Smooth muscle cell of bladder (primary cell): ENCODE results near the gene RASA1. TPM values are rescaled to one million over a fixed set of nuclear protein-coding genes. Genes with fewer than 3 reads are reported as not detected.

ENCODE experiments used
- total RNA-seq: library from RNA; depleted of rRNA; stranded (reverse); fragments of >200 nt; gene quantifications from 2 replicates; pipeline ENCODE4 v1.2.3, GENCODE V29; 2014

RASA1 gene
- 29.6 and 30.9 TPM in 2 replicates for total RNA-seq

DNA sequence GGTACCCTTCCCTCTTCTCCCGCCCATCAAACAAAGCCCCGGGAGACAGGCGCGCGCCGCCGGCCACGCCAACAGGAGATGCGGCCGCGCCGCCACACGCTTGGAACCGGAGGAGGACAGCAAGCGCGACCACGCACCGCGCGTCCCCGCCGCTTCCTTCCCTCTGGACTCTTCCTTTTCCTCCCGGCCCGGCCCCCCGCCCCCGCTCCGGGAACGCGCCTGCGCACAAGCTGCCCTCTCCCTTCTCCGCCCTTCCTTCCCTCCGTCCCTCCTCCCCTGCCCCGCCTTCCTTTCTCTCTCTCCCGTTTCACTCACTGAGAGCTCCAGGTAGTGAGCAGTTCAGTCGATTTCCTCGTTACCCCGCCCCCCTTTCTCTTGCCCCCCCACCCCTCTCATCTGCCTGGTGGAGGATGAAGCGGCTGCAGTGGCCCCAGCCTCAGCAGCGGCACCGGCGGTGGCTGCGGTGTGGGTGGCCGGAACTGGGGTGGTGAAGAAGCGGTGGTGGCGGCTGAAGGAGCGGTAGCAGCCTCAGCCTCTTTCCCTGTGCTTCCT is at the start of gene RASA1:
RASA1 (plus strand) TSS at position 310 of the 552 bp plus-strand sequence. CDS start 569 bp downstream, outside the sequence.

DNA sequence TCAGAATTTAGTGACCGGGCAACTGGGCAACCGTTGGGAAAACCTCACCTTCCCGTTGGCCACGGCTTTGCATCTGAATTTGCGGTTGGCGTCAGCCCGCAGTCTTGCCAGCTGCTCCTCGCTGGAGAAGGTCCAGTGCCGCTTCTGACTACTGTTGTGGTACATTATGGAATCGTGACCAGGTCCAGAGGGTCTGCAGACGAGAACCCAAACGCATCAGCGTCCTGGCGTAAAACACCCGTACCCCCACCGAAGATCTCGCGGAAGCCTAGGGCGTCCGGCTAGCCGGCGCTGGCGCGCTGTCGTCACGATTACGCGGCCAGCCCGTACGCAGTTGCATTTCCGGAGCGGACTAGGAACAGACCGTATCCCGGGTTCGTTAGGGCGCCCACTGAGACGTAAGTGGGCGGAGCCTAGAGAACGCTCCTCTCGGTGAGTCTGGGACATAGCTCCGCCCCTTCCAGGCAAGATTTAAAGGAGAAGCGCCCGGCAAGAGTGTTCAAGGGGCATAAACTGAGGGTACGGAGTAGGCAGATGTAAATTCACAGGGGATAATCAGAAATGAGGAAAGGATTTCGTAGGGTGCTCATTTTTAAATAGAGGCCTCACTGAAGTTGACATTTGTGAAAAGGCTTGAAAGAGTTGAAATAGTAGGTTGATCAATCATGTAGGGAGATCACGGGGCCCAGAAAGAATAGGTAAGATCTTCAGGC is 145.1 kb downstream of the RASA1 start, which contains the start of gene CCNH:
CCNH (minus strand) TSS at position 301 of the 713 bp plus-strand sequence; CDS start at position 165, 136 bp downstream.

Other genes with a start within 250 kb of the RASA1 start
- 82.6 and 88.2 TPM in 2 replicates for gene CCNH, start 145.0 kb downstream of the RASA1 start, total RNA-seq